Forelimb muscle (tissue), 1 donor: ENCODE data around the gene FAM3D. TPM values are rescaled to one million over a fixed set of nuclear protein-coding genes. Genes with fewer than 3 reads are reported as not detected.

ENCODE experiments used
- DNase-seq: peaks from one replicate; pipeline ENCODE4 v3.0.0-alpha.2; 2013; ENCODE audit warnings: low read depth
- polyA plus RNA-seq: library from polyadenylated mRNA; unstranded; fragments of 120-200 nt; gene quantifications from one replicate; pipeline ENCODE4 v1.2.1, GENCODE V29; 2013; ENCODE audit not compliant: insufficient read length

The FAM3D gene
- polyA plus RNA-seq, 1 donor: not detected

DNA sequence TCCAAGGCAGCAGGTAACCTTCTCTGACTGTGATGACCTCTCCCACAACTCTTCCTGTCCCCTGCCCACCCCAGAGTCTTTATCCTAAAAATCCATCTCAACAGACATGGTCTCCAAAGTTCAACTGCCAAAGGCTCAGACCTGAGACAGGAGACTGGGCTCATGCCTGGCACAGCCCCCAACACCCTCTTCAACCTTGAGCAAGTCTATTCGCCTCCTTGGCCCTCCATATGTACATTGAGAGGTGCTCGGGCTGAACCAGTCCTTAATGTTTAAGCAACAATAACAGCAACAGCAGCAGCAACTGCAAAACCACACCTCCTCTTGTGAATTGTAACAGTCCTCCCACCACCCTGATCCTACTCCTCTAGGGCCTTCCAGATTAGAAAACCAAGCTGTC is 9.9 kb downstream of the FAM3D start:
- no peak for DNase-seq

DNA sequence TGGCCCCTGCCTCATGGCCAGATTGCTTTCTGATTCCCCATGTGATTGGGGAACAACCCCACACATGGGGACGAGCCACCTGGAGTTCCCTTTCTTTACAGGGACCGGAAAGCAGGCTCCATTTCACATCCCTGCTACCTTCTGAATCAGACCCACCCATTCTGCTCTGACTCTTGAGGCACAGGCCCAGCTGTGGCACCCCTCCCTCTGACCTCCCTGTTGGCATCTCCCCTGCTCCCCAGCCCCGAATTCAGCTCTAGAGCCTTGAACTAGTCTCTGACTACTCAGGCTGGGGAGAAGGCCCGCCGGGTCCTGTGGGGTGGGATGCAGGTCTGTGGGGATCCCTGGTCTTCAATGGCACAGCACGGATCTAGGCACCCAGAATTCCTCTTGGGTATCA is 12.1 kb downstream of the FAM3D start:
- no peak for DNase-seq

DNA sequence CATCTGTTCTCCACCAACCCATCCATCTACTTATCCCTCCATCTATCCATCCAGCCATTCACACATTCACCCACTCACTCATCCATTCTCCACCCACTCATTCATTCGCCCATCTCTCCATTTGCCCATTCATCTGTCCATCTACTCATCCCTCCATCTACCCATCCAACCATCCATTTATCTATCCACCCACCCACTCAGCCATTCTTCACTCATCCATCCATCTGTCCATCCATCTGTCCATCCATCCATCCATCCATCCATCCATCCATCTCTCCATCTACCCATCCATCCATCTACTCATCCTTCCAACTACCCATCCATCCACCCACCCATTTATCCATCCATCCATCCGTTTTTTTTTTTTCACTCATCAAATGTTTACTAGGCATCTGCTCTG is 13.9 kb downstream of the FAM3D start:
- no peak for DNase-seq

DNA sequence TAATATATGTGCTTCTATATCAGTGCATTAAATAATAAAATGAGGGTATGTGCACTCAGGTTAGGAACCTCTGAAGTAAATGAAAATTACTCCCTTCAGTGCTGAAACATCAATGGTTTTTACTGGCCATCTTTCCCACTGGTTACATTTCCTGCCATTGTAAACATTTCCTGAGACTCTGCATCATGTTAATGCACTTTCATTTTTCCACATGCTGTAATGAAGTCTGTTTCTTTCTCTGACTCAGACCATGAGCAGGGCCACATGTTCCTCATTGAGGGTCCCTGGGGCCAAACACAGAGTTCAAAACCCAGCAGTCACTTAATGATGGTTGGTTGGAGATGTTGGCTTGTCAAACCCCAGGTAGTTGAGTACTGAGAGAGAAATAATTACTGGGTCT is 15.3 kb downstream of the FAM3D start:
- no peak for DNase-seq

DNA sequence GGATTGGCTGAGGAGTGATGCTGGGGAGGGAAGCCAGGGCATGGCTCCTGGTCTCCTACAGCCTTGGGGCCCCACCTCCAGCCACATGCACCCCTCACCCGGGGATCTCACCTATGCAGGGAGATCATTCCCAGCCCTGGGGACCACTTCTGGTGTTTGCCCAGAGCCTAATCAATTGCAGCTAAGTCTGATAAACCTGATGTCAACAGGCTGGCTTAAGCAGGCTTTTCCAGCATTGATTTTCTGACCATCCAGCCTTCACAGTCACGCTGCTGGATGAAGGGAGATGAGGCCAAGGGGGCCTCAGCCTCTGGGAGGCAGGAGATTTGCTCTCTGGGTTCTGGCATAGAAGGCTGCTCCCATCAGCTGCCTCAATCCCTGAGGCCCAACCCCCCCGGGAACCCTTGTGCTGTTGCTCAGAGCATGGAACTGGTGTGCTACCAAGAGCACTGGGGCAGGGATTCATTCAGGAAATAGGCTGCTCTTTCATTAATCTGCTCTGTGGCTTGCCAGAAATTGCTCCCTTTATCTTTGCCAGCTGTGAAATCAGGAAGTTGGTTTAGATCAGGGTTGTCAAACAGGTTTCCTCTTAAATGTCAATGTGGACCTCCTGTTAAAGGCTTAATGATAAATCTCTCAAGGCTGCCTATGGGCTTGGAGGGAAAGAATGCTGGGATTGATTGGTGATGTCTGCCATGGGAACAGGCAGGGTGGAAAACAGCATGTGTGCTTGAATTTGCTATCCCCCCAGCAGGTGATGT is 19.0 kb downstream of the FAM3D start:
- DNase-seq: no peak

DNA sequence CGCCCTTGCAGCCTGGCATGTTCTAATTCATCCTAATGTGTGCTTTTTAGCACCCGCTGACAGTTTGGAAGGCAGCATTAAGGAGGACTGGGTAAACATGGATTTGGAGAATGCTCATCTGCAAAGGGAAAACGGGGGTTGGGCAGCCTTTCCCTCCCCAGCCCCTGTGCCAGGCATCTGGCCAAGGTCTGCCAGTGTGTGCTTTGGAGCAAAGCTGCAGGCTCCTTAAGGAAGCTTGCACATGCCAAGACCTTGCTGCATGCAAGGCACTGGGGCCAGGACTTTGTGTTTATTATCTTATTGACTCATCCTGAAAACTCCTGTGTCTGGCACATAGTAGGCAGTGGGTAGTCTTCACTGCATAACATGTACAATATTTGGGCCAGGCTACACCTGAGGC is 20.1 kb downstream of the FAM3D start:
- DNase-seq: no peak

DNA sequence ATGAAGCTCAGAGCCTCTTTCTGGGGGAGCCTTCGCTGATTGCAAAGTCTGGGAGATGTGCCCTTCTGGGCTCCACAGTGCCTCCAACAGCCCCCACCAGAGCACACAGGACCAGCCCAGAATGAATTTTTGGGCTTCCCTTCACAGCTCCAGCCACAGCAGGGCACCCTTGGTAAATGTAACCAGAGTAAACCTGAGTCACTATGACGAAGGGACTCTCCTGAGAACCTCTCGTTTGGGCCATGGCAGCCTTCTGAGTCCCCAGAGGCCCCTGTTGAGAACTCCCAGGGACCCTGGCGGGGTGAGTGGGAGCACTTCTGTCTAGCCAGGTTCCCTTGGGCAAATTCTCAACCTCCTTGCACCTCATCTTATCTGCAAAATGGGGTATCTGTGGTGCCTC is 20.8 kb downstream of the FAM3D start:
- DNase-seq: no peak

DNA sequence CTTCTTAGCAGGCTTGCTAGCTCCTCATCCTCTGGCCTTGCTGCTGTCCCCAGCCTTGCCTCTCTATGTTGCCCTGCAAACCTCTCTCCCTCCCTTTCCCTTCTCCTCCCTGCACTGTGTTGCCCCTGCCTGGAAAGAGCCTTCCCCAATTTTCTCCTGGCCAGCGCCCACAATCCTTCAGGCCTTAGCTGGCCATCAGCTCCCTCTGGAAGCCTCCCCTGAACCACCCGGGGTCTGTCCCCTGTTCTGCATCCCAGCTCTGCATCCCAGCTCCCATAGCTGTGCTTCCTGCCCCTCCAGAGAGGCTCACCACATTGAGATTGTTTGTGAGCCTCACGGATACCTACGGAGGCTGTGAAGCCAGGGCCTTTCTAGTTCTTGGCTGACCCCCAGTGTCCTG is 23.7 kb downstream of the FAM3D start:
- DNase-seq: no peak

DNA sequence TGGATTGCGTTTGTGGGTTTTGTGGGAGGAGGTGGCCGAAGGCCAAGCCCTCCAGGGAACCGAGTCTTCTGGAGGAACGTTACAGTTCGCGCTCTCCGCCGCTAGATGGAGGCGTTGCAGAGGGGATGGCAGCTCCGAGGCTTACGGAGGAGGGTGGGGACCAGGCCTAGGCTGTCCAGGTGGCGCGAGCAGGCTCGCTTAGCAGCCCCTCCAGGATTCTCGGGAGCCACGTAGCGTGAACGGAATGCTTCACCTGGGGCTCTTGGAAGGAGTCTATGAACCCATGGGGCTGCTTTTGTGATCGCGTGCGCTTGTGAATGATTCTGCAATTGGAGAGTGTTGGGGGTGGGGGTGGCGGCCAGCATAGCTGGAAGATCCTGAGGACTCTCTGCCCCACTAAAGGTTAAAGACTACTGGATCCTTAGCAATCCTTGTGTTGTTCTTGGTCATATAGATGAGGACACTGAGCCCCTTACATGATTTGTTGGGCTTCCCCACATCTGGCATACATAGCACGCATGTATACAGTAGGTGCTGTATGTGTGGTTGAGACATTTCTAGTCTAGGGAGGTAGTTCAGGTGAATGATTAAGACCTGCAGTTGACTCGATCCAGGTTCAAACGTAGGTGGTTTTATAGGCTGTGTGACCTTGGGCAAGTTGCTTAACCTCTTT is 25.7 kb downstream of the FAM3D start:
- DNase-seq: no peak

DNA sequence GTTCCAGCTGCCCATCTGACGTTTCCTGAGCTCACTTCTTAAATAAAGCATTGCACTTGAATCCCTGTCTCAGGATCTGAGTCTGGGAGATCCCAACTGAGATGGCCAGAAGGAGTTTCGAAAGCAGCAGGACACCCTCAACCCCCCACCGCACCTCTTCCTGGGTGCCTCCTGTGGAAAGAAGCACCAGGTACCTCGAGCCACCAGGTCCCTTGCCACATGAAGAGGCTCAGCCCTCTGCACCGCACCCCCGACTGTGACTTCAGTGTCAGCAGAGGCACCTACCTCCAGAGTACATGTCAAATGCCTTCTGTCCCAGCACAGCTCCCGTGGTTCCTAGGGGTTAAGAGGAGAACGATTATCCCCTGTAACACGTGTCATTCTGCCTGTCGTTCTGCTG is 26.7 kb downstream of the FAM3D start:
- no peak for DNase-seq

DNA sequence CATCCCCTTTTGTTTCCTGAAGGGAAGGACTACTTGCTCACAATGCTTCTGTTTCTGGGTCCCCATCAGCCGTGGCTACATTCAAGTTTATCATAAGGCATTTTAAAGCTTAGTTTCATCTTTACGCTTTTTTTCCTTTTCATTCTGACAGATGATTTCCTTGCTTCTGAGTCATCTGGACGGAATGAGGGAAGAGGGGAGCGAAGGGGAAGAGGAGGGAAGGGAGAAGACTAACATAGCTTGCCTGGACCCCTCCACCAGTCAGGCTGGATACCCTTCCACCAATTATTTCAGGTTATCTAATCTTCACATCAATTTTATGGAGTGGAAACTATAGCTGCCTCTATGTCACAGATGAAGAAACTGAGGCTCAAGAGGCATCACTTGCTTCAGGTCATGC is 27.6 kb downstream of the FAM3D start:
- no peak for DNase-seq

DNA sequence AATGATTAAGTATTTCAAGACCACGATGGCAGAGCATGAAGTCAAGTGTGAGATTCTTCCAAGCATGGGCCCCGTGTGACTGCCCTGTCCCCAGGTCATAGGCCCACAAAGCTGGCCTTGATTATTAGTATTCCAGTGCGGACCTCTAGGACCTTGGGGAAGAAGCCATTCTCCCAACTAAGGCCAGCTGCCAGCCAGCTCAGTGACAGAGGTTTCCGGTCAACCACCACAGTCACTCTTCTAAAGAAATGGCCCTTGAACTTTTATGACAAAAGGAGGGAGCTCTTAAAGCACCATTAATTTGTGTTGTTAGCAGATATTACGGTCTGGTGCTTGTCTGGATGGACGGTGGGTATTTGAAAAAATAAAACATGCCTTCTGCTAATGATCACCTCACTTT is 28.0 kb downstream of the FAM3D start:
- no peak for DNase-seq

DNA sequence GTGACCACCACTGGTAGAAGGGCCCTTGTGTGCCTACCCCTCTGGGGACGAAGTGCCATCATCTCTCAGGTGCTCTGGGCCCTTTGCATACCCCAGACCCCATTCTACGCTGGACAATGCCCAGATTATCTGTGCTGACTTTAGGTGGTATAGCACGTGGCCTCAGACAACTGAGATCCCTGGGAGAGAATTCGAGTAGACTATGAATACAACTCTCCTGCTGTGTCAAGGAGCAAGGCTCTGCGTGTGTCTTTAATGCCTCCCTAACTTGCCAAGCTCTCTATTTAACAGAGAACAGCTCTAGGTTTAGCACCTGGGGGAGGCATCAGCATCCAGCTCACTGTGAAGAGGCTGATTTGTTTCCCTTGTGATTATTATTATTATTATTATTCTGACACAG is 29.1 kb downstream of the FAM3D start:
- no peak for DNase-seq

DNA sequence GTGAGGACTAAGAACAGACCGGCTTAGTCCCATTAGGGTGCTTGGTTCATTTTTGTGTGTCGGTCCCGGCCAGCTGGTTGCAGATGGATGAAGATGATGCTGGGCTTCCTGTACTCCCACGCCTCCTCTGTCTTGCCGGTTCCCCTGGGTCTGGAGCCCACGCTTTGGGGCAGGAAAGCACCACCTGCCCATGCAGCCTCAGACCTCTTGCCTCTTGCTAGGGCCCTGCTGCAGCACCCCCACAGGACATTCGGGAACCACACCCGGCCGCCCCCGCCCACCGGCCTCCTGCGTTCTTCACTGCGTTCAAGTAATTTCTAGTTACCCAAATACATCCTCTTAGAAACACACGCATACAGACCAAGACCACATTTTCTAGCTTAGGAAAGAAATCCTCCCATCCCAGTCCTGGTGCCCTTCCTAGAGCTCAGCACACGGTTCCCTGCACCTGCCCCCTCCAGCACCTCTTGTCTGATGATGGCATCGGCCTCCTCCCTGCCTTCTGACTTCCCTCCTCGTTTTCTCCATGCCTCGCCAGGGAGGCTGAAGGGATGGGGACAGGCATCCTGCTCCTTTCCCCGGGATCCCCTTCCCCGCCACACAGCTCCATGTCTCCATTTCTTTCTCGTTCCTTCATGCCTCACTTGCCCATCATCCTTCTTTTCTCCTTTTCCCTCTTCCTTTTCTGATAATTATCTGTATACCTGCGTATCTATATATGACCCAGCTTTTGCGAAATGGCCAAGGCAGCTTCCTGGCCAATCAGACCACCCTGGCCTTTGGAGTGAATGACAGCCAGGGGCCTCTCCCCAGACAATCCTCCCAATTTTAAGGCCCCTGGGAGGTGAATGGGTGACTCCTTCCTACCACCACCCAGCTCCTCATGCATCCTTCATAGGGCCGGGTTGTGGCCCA is 30.9 kb downstream of the FAM3D start:
- DNase-seq: no peak

DNA sequence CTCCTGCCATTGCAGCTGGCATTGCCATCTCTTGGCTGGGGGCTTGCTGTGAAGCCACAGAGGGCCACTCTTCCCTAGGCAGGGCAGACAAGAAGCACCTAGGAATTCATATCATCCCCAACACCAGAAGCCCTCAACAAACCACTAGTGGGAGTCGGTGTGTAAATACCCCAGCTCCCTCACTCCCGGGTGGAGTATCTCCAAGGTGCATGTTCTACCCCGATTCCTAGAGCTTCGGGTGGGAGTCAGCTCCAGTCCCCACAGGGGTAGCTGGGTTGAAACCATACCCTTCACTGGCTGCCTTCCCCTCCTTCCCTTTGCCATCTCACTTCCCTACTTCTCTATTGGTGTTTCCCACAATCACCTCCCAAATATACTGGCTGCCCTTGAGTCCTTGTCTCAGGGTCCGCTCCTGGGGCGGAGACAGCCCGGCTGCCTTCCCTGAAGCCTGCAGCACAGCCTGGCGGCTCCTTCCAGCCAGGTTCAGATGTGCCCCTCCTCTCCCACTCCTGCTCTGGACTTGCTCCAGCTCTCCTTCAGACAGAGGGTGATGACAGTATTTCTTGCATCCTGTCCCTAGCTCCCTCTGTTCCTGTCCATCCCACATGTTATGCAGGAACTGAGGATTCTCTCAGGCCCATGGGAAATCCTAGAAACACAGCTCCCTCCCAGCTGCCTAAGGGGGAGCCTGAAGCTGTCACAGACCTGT is 33.3 kb downstream of the FAM3D start:
- no peak for DNase-seq

DNA sequence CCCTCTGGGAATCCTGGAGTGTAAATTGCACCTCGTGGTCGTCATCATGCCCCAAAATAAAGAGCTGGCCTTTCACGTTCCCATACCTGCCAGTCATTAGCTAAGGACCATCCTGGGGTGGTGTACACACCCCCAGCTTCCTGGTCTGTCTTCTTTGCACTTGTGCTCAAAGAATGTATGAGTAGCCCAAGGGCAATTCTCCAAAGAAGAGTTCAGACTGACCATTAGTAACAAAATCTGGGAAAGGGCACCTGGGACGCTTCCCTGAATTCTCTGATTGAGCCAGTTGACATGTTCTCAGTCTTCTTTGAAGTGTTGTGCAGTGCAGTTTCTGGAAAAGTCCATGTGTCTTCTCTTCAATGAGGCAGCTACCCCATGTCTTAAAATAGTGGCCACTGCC is 34.8 kb downstream of the FAM3D start:
- no peak for DNase-seq

DNA sequence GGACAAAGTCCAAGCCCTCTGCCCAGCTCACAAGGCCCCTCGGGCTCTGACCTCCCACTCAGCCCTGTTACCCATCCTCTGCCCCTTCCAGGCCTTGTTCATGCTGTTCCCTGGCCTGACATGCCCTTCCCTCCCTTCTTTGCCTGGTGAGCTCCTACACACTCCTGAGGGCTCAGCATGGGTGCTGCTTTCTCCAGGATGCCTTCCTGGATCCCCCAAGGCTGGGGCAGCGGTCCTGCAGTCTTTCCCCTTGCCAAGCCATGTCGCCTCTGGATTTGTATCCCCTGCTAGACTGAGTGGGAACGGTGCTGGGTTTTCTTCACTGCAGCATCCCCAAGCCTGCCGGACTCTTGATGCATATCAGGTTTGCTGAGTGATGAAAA is 35.9 kb downstream of the FAM3D start:
- no peak for DNase-seq

DNA sequence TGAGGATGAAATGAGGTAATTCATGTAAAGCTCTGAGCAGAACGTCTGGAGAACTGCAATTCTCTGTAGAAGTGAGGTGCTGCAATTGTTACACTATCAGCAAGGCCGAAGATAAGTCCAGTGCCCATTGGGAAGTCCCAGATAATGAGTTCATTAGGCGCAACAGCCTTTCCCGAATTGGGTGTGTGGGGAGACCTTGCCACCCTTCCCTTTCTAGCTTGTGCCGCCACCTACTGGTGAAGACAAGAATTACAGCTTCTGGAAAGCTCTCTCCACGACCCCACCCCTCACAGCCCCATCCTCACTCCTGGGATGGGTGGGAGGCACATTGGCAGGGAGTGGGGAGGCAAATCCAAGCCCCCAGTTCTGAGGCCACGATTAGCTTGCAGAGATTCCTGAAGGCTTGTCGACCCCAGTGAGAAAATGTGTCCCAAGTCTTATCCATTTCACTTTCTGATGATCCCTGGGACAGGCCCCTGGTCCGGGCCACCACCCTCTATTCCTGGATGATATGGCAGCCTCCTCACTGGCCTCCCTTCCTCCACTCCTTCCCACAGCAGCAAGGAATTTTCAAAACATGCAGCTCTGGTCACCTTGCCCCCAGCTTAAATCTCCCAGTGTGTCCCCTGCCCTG is 36.4 kb downstream of the FAM3D start:
- DNase-seq: no peak

DNA sequence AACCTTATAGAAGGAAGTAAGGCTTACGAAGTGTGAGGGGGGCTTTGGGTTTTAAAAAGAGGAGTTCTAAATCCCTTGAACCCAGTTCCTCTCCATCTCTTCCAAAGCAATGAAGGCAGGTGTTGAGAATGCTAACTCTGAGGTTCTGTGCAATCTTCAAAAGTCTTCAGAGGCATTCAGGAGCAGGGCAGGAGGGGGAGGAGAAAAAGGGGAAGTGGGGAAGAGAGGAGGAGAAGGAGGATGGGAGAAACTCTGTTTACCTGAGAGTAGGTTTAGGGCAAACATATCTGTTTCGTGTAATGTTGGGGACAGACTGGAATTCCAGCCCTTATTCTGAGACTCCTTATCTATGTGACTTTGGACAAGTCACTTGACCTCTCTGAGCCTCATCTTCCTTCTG is 36.9 kb downstream of the FAM3D start:
- DNase-seq: no peak

DNA sequence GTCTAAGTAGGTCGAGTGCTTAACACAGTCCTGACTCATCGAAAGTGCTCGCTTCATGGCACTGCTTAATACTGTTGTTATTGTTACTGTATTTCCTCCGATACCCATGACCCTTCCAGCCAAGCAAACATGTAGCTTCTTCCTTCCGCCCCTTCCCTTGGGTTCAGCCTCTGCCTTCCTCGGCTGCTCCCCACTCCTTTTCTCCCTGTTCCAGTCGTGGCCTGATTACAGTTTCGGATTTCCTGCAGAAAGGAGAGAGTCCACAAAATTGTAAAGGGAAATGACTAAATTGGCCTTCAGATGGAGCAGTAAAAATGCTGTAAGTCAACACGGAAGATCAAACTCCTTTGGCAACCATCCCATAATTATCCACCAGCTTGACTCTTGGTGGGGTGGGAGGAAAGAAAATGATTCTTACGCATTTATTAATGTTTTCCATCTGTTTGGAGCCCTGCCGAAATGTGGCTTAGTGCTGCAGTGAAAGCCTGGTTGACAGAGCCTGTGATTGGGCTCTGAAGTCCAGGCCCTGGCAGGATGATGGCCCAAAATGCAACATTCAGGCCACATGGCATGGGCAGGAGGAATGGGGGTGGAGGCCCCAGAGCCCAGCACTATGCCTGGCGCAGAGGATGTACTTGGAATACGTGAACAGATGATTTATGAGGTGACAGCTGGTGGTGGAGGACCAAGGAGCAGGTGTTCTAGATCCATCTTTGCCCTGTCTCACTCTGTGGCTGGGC is 37.6 kb downstream of the FAM3D start:
- peak; percentile 92 for DNase-seq

DNA sequence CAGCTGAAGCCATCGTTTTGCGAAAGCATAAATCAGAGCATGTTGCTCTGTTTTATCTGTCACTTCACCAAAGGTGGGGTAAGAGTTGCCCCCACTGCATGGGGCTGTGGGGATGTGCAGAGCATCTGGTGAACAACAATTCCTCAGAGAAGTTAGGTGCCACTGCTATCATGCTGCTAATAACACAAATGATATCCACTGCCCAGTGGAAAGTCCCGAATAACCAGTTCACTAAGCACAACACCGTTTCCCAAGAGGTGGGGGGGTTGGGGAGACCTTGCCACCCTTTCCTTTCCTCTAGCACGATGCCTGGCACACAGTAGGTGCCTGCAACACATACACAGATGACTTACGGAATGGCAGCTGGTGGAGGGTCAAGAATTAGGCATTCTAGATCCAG is 38.6 kb downstream of the FAM3D start:
- DNase-seq: no peak
